ENCODE data around the gene ATP13A3. TPM values are rescaled to one million over a fixed set of nuclear protein-coding genes. Genes with fewer than 3 reads are reported as not detected.

Gene ATP13A3
- total and polyA plus RNA-seq, 4 donors, result 33.6 to 257 (median 56.4) TPM

GRCh38 chr3:194384569-194385001 lies 102.2 kb downstream of the ATP13A3 start:
- no peak overlapping the region for H3K9ac ChIP-seq (ENCODE audit: low read depth in 1 of 2, low read length in 2 of 2)
- H3K27ac ChIP-seq (ENCODE audit: low read depth in 1 of 2, low read length in 2 of 2), result no peak overlapping the region
- TF ChIP-seq FOXA2 (IDR thresholded peaks at IDR 0.05) (no peak), FOXA1 (IDR thresholded peaks at IDR 0.05) (no peak), SP1 (IDR thresholded peaks at IDR 0.05) (no peak), JUND (IDR thresholded peaks at IDR 0.05) (no peak), ZBTB33 (IDR thresholded peaks at IDR 0.05) (no peak), GABPA (IDR thresholded peaks at IDR 0.05 in 1 of 2, conservative IDR thresholded peaks at IDR 0.05 in 1 of 2) (no peak), YY1 (IDR thresholded peaks at IDR 0.05) (no peak), ATF3 (IDR thresholded peaks at IDR 0.05) (no peak), HNF4A (conservative IDR thresholded peaks at IDR 0.05) (no peak), MAX (IDR thresholded peaks at IDR 0.05) (no peak), RAD21 (IDR thresholded peaks at IDR 0.05) (no peak), RXRA (IDR thresholded peaks at IDR 0.05) (no peak), REST (IDR thresholded peaks at IDR 0.05) (no peak), HNF4G (IDR thresholded peaks at IDR 0.05) (no peak), TAF1 (conservative IDR thresholded peaks at IDR 0.05) (no peak), NR2F2 (IDR thresholded peaks at IDR 0.05) (no peak), CTCF (IDR thresholded peaks at IDR 0.05; ENCODE audit: low read depth, low read length, missing input control) (no peak), EGR1 (IDR thresholded peaks at IDR 0.05; ENCODE audit: low read depth in 2 of 2) (no peak)
- H3K36me3 ChIP-seq (ENCODE audit: control insufficient read depth in 4 of 4, insufficient read depth in 3 of 4, low read depth in 1 of 4, low read length in 3 of 4), result no peaks in the 10 kb centered on the region
- WGBS, result 86% methylated on average over 12 of the region's 12 CpGs
- DNase-seq (ENCODE audit: low spot score), result no peak
- no peaks in the 10 kb centered on the region for H3K27me3 ChIP-seq (ENCODE audit: control insufficient read depth in 4 of 4, insufficient read depth in 4 of 4, low read length in 3 of 4)
- no peaks in the 10 kb centered on the region for H3K4me1 ChIP-seq (ENCODE audit: control insufficient read depth in 4 of 4, insufficient read depth in 4 of 4, low read length in 3 of 4)
- H3K9me3 ChIP-seq (ENCODE audit: control insufficient read depth in 4 of 4, low read length in 3 of 4), result no peaks in the 10 kb centered on the region
- H3K4me3 ChIP-seq (ENCODE audit: low read depth in 1 of 3, low read length in 3 of 3), result no peak overlapping the region
